22Rv1 (cell line): Measurements from ENCODE around the gene PRMT5.

Experiments
- ZFX ChIP-seq: fragments of 450-650 bp; IDR thresholded peaks from 2 replicates; pipeline ENCODE4 v1.6.1; 2017; ENCODE audit warnings: antibody characterized with exemption, borderline replicate concordance
- TF ChIP-seq, protein P1 (sequence below): fragments of 450-650 bp; IDR thresholded peaks from 2 replicates; pipeline ENCODE4 v1.5.1; 2017; ENCODE audit warnings: mild to moderate bottlenecking

- TF ChIP-seq, protein P1, sequence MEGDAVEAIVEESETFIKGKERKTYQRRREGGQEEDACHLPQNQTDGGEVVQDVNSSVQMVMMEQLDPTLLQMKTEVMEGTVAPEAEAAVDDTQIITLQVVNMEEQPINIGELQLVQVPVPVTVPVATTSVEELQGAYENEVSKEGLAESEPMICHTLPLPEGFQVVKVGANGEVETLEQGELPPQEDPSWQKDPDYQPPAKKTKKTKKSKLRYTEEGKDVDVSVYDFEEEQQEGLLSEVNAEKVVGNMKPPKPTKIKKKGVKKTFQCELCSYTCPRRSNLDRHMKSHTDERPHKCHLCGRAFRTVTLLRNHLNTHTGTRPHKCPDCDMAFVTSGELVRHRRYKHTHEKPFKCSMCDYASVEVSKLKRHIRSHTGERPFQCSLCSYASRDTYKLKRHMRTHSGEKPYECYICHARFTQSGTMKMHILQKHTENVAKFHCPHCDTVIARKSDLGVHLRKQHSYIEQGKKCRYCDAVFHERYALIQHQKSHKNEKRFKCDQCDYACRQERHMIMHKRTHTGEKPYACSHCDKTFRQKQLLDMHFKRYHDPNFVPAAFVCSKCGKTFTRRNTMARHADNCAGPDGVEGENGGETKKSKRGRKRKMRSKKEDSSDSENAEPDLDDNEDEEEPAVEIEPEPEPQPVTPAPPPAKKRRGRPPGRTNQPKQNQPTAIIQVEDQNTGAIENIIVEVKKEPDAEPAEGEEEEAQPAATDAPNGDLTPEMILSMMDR = no peak
- no peak for TF ChIP-seq ZFX
Measured at GRCh38 chr14:22883173-22883976, 45.8 kb downstream of the PRMT5 start, which contains the start of gene REM2.
